IMR-90 (cell line): Measurements from ENCODE around the gene OPRL1. TPM values are rescaled to one million over a fixed set of nuclear protein-coding genes. Genes with fewer than 3 reads are reported as not detected.

Experiments used
- ATAC-seq: fragments of 200-7000 bp; cut with Tn5 transposase; 2 replicates; pipeline ENCODE4 v1.9.1; 2020; ENCODE audit warnings: low read depth, mild to moderate bottlenecking, moderate library complexity
- BruUV-seq: library from RNA; stranded (reverse); fragments of 400-500 nt; replicated peaks from 2 replicates; lab custom pipeline; 2021; lab: Mats Ljungman, UMichigan
- CTCF ChIA-PET: fragments of 300-600 bp; formaldehyde crosslinking; extraction: SDS; loops from one replicate; lab custom pipeline; 2021; ENCODE audit warnings: antibody characterized with exemption; lab: Yijun Ruan, JAX
- POLR2A ChIA-PET: fragments of 300-600 bp; sonication (Branson Sonifier 250); formaldehyde crosslinking; loops from one replicate; lab custom pipeline; 2022; ENCODE audit warnings: antibody characterized with exemption; ENCODE audit not compliant: unreplicated experiment; lab: Charles Lee
- DNase-seq: peaks from one replicate; pipeline ENCODE4 v3.0.0; 2013
- H2AFZ ChIP-seq: replicated peaks from 2 replicates; pipeline ENCODE3; 2013; ENCODE audit warnings: low read length, mild to moderate bottlenecking; ENCODE audit not compliant: poor library complexity
- H2AK5ac ChIP-seq: 2 replicates; pipeline ENCODE4 v1.6.1; 2013; ENCODE audit warnings: low read depth, low read length, inconsistent platforms
- H2AK9ac ChIP-seq: replicated peaks from 2 replicates; pipeline ENCODE3; 2013; ENCODE audit warnings: mild to moderate bottlenecking, low read depth, low read length, moderate library complexity; ENCODE audit not compliant: poor library complexity
- H2BK120ac ChIP-seq: 2 replicates; pipeline ENCODE4 v1.6.1; 2013; ENCODE audit warnings: low read depth, low read length, inconsistent platforms
- H2BK15ac ChIP-seq: 3 replicates; pipeline ENCODE4 v1.6.1; 2013; ENCODE audit warnings: low read depth, low read length, inconsistent platforms
- H2BK20ac ChIP-seq: 2 replicates; pipeline ENCODE4 v1.6.1; 2013; ENCODE audit warnings: low read depth, mild to moderate bottlenecking, inconsistent platforms, low read length, moderate library complexity
- H2BK5ac ChIP-seq: 2 replicates; pipeline ENCODE4 v1.6.1; 2013; ENCODE audit warnings: mild to moderate bottlenecking, low read depth, low read length, inconsistent platforms; ENCODE audit not compliant: poor library complexity, severe bottlenecking
- H3K14ac ChIP-seq: replicated peaks from 2 replicates; pipeline ENCODE4 v1.6.1; 2013; ENCODE audit warnings: low read depth, low read length, inconsistent platforms
- H3K18ac ChIP-seq: 2 replicates; pipeline ENCODE4 v1.6.1; 2013; ENCODE audit warnings: low read depth, low read length, control low read depth
- H3K23ac ChIP-seq: 2 replicates; pipeline ENCODE4 v1.6.1; 2013; ENCODE audit warnings: low read depth, low read length, inconsistent platforms
- H3K27ac ChIP-seq: 2 replicates; pipeline ENCODE4 v1.5.1; 2013; ENCODE audit warnings: mild to moderate bottlenecking, control low read depth, low read length; ENCODE audit not compliant: insufficient read depth
- H3K27me3 ChIP-seq: 2 replicates; pipeline ENCODE4 v1.6.1; 2013; ENCODE audit warnings: low read length; ENCODE audit not compliant: control insufficient read depth, insufficient read depth
- H3K36me3 ChIP-seq: 2 replicates; pipeline ENCODE4 v1.6.1; 2013; ENCODE audit warnings: low read length, mixed read lengths; ENCODE audit not compliant: control insufficient read depth, insufficient read depth
- H3K4ac ChIP-seq: 2 replicates; pipeline ENCODE4 v1.6.1; 2013; ENCODE audit warnings: low read depth, low read length, inconsistent platforms
- H3K4me1 ChIP-seq: 2 replicates; pipeline ENCODE4 v1.6.1; 2013; ENCODE audit warnings: low read length, mixed read lengths; ENCODE audit not compliant: control insufficient read depth, insufficient read depth
- H3K4me2 ChIP-seq: 2 replicates; pipeline ENCODE4 v1.6.1; 2013; ENCODE audit warnings: low read depth, mild to moderate bottlenecking, control low read depth, low read length, moderate library complexity
- H3K4me3 ChIP-seq: 2 replicates; pipeline ENCODE4 v1.5.1; 2013; ENCODE audit warnings: low read depth, mild to moderate bottlenecking, control low read depth, low read length, moderate library complexity; ENCODE audit not compliant: insufficient read depth
- H3K56ac ChIP-seq: 2 replicates; pipeline ENCODE4 v1.6.1; 2013; ENCODE audit warnings: low read length, inconsistent platforms; ENCODE audit not compliant: insufficient read depth; ENCODE audit errors: extremely low read depth
- H3K79me1 ChIP-seq, 2 experiments: 2 replicates each; pipeline ENCODE4 v1.6.1; 2013; ENCODE audit warnings: low read length in 2 of 2, inconsistent platforms in 1 of 2, low read depth in 1 of 2
- H3K9ac ChIP-seq: 2 replicates; pipeline ENCODE4 v1.6.1; 2013; ENCODE audit warnings: low read depth, low read length, control low read depth
- H3K9me1 ChIP-seq: 2 replicates; pipeline ENCODE4 v1.6.1; 2013; ENCODE audit warnings: low read length, inconsistent platforms; ENCODE audit not compliant: insufficient read depth
- H3K9me3 ChIP-seq: 2 replicates; pipeline ENCODE4 v1.6.1; 2013; ENCODE audit warnings: low read length; ENCODE audit not compliant: control insufficient read depth, insufficient read depth
- H4K20me1 ChIP-seq: 2 replicates; pipeline ENCODE4 v1.6.1; 2013; ENCODE audit warnings: low read length, inconsistent platforms; ENCODE audit not compliant: insufficient read depth
- H4K5ac ChIP-seq: 2 replicates; pipeline ENCODE4 v1.6.1; 2013; ENCODE audit warnings: mild to moderate bottlenecking, low read depth, low read length, control low read depth
- H4K8ac ChIP-seq, 2 experiments: 2 replicates each; pipeline ENCODE4 v1.6.1; 2013; ENCODE audit warnings: low read depth in 2 of 2, low read length in 2 of 2, control low read depth in 1 of 2, inconsistent platforms in 1 of 2
- H4K91ac ChIP-seq: 2 replicates; pipeline ENCODE4 v1.6.1; 2013; ENCODE audit warnings: low read depth, low read length, inconsistent platforms; ENCODE audit not compliant: insufficient read depth
- BHLHE40 ChIP-seq: fragments of 150-350 bp; IDR thresholded peaks from 2 replicates; pipeline ENCODE4 v1.6.1; 2016; ENCODE audit warnings: mild to moderate bottlenecking, low read depth, low read length
- CEBPB ChIP-seq: IDR thresholded peaks from 2 replicates; pipeline ENCODE4 v1.6.1; 2012; ENCODE audit warnings: low read depth, low read length, improper control_type of control experiment
- CTCF ChIP-seq: conservative IDR thresholded peaks from 2 replicates; pipeline ENCODE4 v1.5.1; 2012; ENCODE audit warnings: mild to moderate bottlenecking, low read depth, low read length, improper control_type of control experiment
- ELK1 ChIP-seq: fragments of 150-350 bp; IDR thresholded peaks from 2 replicates; pipeline ENCODE4 v1.6.1; 2016; ENCODE audit warnings: low read depth, mild to moderate bottlenecking, low read length, moderate library complexity, borderline replicate concordance
- FOS ChIP-seq: fragments of 150-350 bp; IDR thresholded peaks from 2 replicates; pipeline ENCODE4 v1.6.1; 2016; ENCODE audit warnings: low read depth, low read length
- MAFK ChIP-seq: IDR thresholded peaks from 2 replicates; pipeline ENCODE4 v1.6.1; 2012; ENCODE audit warnings: low read depth, low read length, improper control_type of control experiment
- MAZ ChIP-seq: IDR thresholded peaks from 2 replicates; pipeline ENCODE4 v1.6.1; 2012; ENCODE audit warnings: low read depth, mild to moderate bottlenecking, low read length, improper control_type of control experiment, moderate library complexity, borderline replicate concordance
- NFE2L2 ChIP-seq: fragments of 150-350 bp; IDR thresholded peaks from 2 replicates; pipeline ENCODE4 v1.6.1; 2016; ENCODE audit warnings: low read depth, mild to moderate bottlenecking, low read length
- POLR2A ChIP-seq: IDR thresholded peaks from 2 replicates; pipeline ENCODE4 v1.6.1; 2012; ENCODE audit warnings: mild to moderate bottlenecking, low read depth, low read length
- RAD21 ChIP-seq: IDR thresholded peaks from 2 replicates; pipeline ENCODE4 v1.6.1; 2012; ENCODE audit warnings: low read length, improper control_type of control experiment
- RCOR1 ChIP-seq: IDR thresholded peaks from 2 replicates; pipeline ENCODE4 v1.6.1; 2012; ENCODE audit warnings: mild to moderate bottlenecking, low read length, improper control_type of control experiment; ENCODE audit not compliant: insufficient replicate concordance
- RFX5 ChIP-seq: IDR thresholded peaks from 2 replicates; pipeline ENCODE4 v1.8.0; 2012; ENCODE audit warnings: low read depth, mild to moderate bottlenecking, low read length, moderate library complexity
- SMC3 ChIP-seq: fragments of 150-350 bp; IDR thresholded peaks from 2 replicates; pipeline ENCODE4 v1.6.1; 2016; ENCODE audit warnings: low read depth, mild to moderate bottlenecking, antibody characterized with exemption, low read length, moderate library complexity
- USF2 ChIP-seq: fragments of 150-350 bp; IDR thresholded peaks from 2 replicates; pipeline ENCODE4 v1.6.1; 2017; ENCODE audit warnings: mild to moderate bottlenecking, antibody characterized with exemption, low read length, low read depth
- WGBS, 2 experiments: methylation state at CpG; one replicate each; pipeline versions ENCODE4 v1.1.5 to v1.1.7; 2013; ENCODE audit warnings: missing lambda C conversion rate in 2 of 2; ENCODE audit not compliant: insufficient read length in 1 of 2; ENCODE audit errors: extremely low coverage in 2 of 2; 5-methylcytosine and 5-hydroxymethylcytosine counted together
- dilution Hi-C: fragments of 300-500 bp; cut with HindIII; formaldehyde crosslinking; loops from one replicate; pipeline ENCODE4 v1.14.3; 2018; ENCODE audit warnings: low sequenced_read_pairs; ENCODE audit not compliant: unreplicated experiment
- in situ Hi-C: fragments of 300-500 bp; cut with MboI; formaldehyde crosslinking; loops from 3 replicates; pipeline ENCODE4 v1.14.3; 2019; ENCODE audit warnings: low sequenced_read_pairs, inconsistent platforms, mixed read lengths
- intact Hi-C: fragments of 100-400 bp; cut with micrococcal nuclease; formaldehyde crosslinking; loops from 2 replicates; pipeline ENCODE4 v1.10.0; 2022
- polyA plus RNA-seq, 3 experiments: library from polyadenylated mRNA; depleted of rRNA; stranded (reverse); fragments of >200 nt; gene quantifications; 2 replicates each; pipeline ENCODE4 v1.2.3, GENCODE V29; 2012; ENCODE audit warnings: low replicate concordance in 1 of 3
- total RNA-seq: library from RNA; depleted of rRNA; stranded (reverse); fragments of >200 nt; gene quantifications from 2 replicates; pipeline ENCODE4 v1.2.3, GENCODE V29; 2012

Gene OPRL1
- total and polyA plus RNA-seq, 2 of the 4 experiments (the other 2 are of a cell fraction): 0.36 to 1.2 TPM

- Histone ChIP-seq H3K4ac (no peak overlapping the region), H3K27me3 (peaks cover 22% of the 10 kb centered on the region), H2BK5ac (no peak overlapping the region), H2BK120ac (no peak overlapping the region), H4K5ac (no peak overlapping the region), H3K4me3 (no peak overlapping the region), H3K14ac (no peak overlapping the region), H2BK15ac (no peak overlapping the region), H3K9ac (no peak overlapping the region), H3K4me2 (no peak overlapping the region), H4K91ac (no peak overlapping the region), H3K4me1 (no peaks in the 10 kb centered on the region), H2BK20ac (no peak overlapping the region), H3K36me3 (no peaks in the 10 kb centered on the region), H4K8ac (no peak overlapping the region), H3K9me3 (no peaks in the 10 kb centered on the region), H3K23ac (no peak overlapping the region), H3K9me1 (no peaks in the 10 kb centered on the region), H3K18ac (no peak overlapping the region), H2AK9ac (no peak overlapping the region), H3K79me1 (no peaks in the 10 kb centered on the region), H2AFZ (no peak overlapping the region), H2AK5ac (no peak overlapping the region), H3K56ac (no peak overlapping the region), H4K20me1 (no peaks in the 10 kb centered on the region), H3K27ac (no peak overlapping the region)
- 83% methylated on average over 3 of the region's 6 CpGs; no CpG with 5 or more reads in 1 of the 2 experiments for WGBS, 2 experiments
- no TSS peak for BruUV-seq
- ChIA-PET CTCF (no interaction called here), POLR2A (no interaction called here)
- ATAC-seq (no peak), DNase-seq (no peak)
- dilution Hi-C loops (no loop called here), intact Hi-C loops (no loop called here), in situ Hi-C loops (no loop called here)
- no peak for TF ChIP-seq RFX5
- TF ChIP-seq BHLHE40: no peak
- TF ChIP-seq SMC3: no peak
- no peak for TF ChIP-seq RCOR1
- TF ChIP-seq FOS: no peak
- TF ChIP-seq RAD21: no peak
- TF ChIP-seq NFE2L2: no peak
- TF ChIP-seq MAFK: no peak
- no peak for TF ChIP-seq USF2
- no peak for TF ChIP-seq CTCF
- TF ChIP-seq MAZ: no peak
- TF ChIP-seq POLR2A: no peak
- TF ChIP-seq CEBPB: no peak
- TF ChIP-seq ELK1: no peak
These were observed 16.7 kb downstream of the OPRL1 start for GRCh38 chr20:64096535-64096934.
